HG03097 (cell line): ENCODE measurements around the gene PRDM5.

Source experiments
- ATAC-seq: cut with Tn5 transposase; IDR thresholded peaks from one replicate; pipeline ENCODE4 v1.9.1; 2021; ENCODE audit not compliant: unreplicated experiment, low FRiP score

PRDM5 gene

GRCh38 chr4:120916937-120917336, 5.6 kb downstream of the PRDM5 start:
- ATAC-seq: no peak

- ATAC-seq: no peak
Measured at GRCh38 chr4:120915336-120915735, 7.2 kb downstream of the PRDM5 start.

- no peak for ATAC-seq
Measured at GRCh38 chr4:120903419-120903818, 19.1 kb downstream of the PRDM5 start.

DNA sequence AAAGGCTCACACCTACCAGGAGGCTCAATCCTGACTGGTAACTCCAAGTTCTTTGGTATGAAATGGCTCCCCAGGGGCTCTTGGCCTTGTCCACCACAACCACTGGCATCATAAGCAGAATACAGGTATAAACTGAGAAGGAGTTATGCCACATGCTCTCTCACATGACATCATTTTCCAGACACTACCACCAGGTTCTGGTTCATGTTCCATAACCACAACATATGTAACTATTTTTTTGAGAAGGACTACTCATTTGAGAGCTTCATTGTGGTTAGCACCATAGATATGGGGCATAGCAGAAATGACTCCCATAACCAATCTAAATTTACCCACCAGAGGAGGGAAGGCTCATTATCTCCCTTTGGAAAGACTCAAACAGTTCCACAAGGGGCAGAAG, 19.6 kb downstream of the PRDM5 start:
- ATAC-seq: no peak

- no peak for ATAC-seq
Measured at GRCh38 chr4:120901731-120902130, 20.8 kb downstream of the PRDM5 start.

DNA sequence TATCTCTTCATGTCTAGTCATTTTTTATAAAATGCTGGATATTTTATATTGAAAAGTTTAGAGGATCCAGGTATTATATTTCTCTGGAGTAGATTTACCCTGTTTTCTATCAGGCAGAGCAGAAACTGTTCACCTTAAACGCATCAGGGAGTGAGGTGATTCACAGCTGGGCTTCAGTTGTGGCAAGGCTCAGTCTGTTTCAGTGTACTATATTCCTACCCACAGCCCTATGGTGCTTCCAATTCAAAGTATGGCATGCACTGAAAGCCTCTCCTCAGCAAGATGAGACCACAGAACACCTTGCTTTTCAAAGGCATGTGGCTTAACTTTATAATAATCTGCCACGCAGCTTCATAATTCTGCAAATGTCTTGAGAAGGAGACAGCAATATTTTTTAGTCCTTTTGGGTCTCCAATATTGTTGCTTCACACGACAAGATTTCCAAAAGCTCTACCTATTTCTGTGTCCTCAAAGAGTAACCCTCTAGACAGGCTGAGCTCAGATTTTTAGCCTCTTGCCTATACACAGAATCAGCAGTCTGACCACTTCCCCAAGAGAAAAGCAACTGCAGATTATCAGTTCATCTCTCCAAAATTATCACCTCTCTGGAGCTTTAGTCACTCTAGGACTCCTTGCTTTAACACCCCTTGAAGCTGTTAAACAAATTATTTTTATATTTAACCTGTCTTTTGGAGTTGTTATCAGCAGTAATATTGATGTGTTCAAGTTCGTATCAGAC, 24.4 kb downstream of the PRDM5 start:
- no peak for ATAC-seq

DNA sequence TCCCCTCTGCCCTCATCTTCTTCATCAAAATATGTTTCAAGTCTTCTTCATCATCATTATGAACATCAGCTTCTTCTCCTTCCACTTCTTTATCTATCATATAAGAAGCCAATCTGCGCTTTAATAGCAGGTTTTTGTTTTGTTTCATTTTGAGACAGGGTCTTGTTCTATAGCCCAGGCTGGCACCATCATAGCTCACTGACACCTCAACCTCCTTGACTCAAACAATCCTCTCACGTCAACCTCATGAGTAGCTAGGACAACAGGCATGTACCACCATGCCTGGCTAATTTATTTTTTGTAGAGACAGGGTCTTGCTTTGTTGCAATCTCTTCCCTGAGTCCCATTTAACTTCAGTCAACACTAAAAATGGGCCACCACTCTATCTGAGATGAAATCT, 27.0 kb downstream of the PRDM5 start:
- no peak for ATAC-seq

DNA sequence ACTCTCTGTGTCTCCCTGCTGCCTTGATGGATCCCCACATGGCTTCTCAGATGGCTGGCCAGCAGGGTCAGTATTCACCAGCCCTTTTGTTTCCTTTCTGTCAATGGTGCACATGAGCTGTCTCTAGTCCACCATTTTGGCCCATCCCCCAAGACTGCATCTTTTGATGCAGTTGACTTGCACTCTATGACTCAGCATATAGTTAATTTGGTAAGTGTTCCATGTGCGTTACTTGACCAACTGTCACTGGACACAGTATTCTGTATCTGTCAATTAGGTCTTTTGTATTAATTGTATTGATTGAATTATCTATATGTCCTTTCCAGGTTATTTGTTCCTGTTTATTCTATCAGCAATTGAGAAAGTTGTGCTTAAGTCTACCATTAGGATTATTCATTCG, 29.2 kb downstream of the PRDM5 start:
- ATAC-seq: no peak

DNA sequence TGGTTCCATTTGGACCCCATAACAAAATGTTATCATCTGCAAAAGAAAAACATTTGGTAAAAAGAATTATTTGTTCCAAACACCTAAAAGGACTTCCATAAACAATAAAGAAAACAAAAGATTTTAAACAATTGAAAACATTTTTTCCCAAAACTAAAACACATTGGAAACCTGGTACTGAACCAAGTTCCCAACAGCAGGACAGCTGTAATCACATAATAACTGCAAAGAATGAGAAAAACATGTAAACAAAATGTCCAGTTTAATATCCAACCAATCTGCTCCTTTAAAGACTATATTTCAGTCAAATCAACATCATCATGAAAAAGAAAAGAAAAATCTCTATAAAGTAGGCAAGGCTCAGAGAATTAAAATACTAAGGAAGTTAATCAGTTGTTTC, 36.3 kb downstream of the PRDM5 start:
- no peak for ATAC-seq

- ATAC-seq: no peak
Measured at GRCh38 chr4:120881846-120882245, 40.7 kb downstream of the PRDM5 start.

DNA sequence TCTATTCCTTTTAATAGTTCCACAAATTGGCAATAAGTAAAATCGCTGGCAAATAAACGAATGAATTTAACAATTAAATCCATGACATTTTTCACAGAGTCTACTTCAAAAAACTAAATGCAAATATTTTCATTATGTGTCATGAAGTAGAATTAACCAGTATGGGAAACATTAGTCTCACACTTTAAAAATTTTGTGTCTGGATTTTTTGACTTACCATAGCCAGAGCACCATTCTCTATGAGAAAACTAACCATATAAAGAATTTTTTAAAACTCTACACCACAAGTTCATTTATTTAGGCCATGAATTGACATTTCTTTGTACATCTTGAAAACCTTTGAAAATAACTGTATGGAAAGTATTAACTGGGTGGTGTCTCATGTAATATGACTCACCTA, 41.2 kb downstream of the PRDM5 start:
- ATAC-seq: no peak

- no peak for ATAC-seq
Measured at GRCh38 chr4:120877021-120877420, 45.5 kb downstream of the PRDM5 start.

DNA sequence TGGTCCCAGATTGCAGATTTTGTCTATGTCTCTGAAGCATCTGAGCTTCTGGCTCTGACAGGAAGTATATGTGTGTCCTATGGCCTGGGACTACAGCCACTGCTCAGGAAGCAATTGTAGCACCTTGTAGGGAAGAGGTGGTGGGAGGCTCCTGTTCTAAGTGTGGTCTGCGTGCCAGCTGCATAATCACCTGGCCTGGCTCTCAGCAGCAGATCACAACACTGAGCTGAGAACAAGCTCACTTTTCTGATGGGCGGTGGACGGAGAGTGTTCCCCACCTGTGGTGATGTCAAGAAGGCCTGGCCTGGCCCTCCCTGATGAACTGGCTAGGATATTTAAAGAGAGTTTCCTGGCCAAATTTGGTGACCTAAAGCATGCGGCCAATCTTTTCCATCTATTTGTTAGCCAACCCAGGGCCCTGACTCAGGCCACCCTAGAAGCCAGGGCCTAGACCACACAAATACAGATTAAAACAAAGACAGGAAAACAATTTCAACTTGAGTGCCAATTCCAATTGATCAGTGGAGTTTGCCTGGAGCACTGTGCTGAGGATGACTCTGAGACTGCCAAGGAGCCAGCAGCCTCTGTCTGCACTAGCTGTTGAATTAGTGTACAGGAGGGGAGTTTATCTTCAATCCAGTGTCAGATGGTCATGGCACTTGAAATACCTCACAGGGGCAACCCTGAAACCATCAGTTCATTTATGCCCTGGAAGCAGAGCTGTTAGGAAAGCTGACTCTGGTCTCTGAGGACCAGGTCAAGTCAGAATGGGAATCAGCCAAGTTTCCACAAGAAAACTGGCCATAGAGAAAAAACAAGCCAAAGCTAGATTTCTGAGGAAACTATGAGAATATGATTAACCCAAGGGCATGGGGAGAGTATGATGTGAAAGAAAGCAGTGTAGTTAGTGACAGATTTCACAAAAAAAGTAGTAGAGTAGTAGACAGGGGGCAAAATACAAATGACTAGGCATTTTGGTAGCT, 47.4 kb downstream of the PRDM5 start:
- ATAC-seq: no peak

DNA sequence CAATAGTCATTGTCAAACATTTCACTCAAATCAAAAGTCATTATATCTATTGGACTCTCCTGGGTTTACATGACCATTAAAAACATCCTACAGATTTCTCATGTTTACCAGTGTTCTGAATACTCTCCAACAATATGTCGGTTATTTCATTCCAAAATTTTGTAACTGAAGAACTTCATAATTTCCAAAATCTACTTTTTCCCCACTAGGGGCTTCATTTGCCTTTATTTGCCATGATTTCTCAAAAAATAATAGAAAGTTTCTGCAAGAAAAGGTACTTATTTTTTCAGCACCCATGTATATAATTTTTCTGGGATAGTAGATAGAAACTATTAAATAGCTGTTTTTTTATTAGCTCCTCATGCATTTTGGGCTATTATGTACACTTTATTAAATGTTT, 49.0 kb downstream of the PRDM5 start:
- no peak for ATAC-seq

GRCh38 chr4:120871173-120871572, 51.4 kb downstream of the PRDM5 start:
- no peak for ATAC-seq

DNA sequence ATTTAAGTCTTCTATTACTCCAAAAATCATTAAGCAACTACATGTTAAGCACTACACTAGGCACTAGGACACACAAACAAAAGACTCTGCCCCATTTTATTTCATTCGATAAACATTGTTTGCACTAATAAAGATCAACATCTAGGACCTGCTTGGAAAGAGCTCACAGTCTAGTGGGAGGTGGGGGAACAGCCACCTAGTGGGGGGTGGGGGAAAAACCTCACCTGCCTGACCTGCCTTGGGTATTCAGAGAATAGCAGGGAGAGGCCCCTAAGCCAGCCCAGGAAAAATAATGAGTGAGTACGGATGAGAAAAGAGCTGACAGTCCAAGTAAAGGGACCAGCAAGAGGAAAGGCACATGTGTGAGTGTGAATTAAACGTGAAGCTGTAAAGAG, 52.2 kb downstream of the PRDM5 start:
- ATAC-seq: no peak

GRCh38 chr4:120869613-120870278, 52.8 kb downstream of the PRDM5 start:
- ATAC-seq: no peak

GRCh38 chr4:120867506-120867905, 55.0 kb downstream of the PRDM5 start:
- no peak for ATAC-seq

DNA sequence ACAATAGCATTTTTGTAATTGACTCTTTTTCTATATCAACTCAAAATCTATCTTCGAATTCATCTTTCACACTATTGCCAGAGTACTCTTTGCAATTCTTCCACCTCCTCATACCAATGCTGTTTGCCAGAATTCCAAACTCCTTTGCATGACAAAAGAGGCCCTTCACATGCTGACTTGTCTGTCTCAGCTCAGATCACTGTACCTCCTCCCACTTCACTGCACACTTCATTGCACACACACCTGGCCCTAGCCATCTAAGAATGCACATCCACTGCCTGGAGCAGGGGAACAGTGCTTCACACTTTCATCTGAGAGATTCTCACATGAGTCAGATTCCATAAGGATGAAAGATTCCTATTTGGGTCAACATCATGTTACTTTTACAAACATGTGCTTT, 56.5 kb downstream of the PRDM5 start:
- ATAC-seq: no peak

- no peak for ATAC-seq
Measured at GRCh38 chr4:120864969-120865368, 57.6 kb downstream of the PRDM5 start.

- no peak for ATAC-seq
Measured at GRCh38 chr4:120862432-120862831, 60.1 kb downstream of the PRDM5 start.
